ENCODE measurements around the gene FOXP1. TPM values are rescaled to one million over a fixed set of nuclear protein-coding genes. Genes with fewer than 3 reads are reported as not detected.

FOXP1 gene
- total RNA-seq (2016; rRNA removed; fragmentation: Illumina TruSeq; extraction: Trizol) (43.3 and 59.0 TPM in 2 replicates), polyA plus RNA-seq (2011; rRNA removed) (36.0 and 40.4 TPM in 2 replicates), polyA minus RNA-seq (2011; rRNA and poly(A)+ RNA removed; ENCODE audit: low replicate concordance) (35.8 and 181 TPM in 2 replicates), Bru-seq, nascent RNA (percentile 96 among the genes with signal in this experiment), BruChase-seq, experiment 1, labeled RNA remaining after a 6-hour chase (percentile 97 among the genes with signal in this experiment), BruChase-seq, experiment 2, labeled RNA remaining after a 2-hour chase (percentile 98 among the genes with signal in this experiment)
- total RNA-seq (2016; cell fraction: cytosol; rRNA removed; fragmentation: Illumina TruSeq; extraction: Trizol; ENCODE audit: low read depth), result 67.9 and 68.5 TPM in 2 replicates
- 31.5 and 57.5 TPM in 2 replicates for total RNA-seq (2016; cell fraction: insoluble cytoplasmic fraction; rRNA removed; fragmentation: Illumina TruSeq; extraction: Trizol)
- 36.5 and 36.9 TPM in 2 replicates for total RNA-seq (2016; cell fraction: membrane; rRNA removed; fragmentation: Illumina TruSeq; extraction: Trizol)
- total RNA-seq (2016; cell fraction: nucleus; rRNA removed; fragmentation: Illumina TruSeq; extraction: Trizol), result 164 and 179 TPM in 2 replicates
- polyA plus RNA-seq (2011; cell fraction: cytosol; rRNA removed), result 17.7 and 19.3 TPM in 2 replicates
- polyA plus RNA-seq (2011; cell fraction: nucleus; rRNA removed), result 47.8 and 58.3 TPM in 2 replicates
- 24.3 and 27.6 TPM in 2 replicates for polyA plus RNA-seq (2012)
- polyA plus RNA-seq (2016; cell fraction: cytosol; fragmentation: Illumina TruSeq; extraction: Trizol; ENCODE audit: low read depth), result 3.3 and 4.6 TPM in 2 replicates
- polyA plus RNA-seq (2016; cell fraction: insoluble cytoplasmic fraction; fragmentation: Illumina TruSeq; extraction: Trizol; ENCODE audit: low read depth), result 21.9 and 24.7 TPM in 2 replicates
- polyA plus RNA-seq (2016; cell fraction: membrane; fragmentation: Illumina TruSeq; extraction: Trizol; ENCODE audit: low read depth), result 9.9 and 11.0 TPM in 2 replicates
- polyA plus RNA-seq (2016; cell fraction: nucleus; fragmentation: Illumina TruSeq; extraction: Trizol; ENCODE audit: insufficient read depth, low read depth), result 28.9 and 32.7 TPM in 2 replicates
- polyA minus RNA-seq (2011; cell fraction: cytosol; rRNA and poly(A)+ RNA removed), result 64.7 and 68.5 TPM in 2 replicates
- polyA minus RNA-seq (2011; cell fraction: nucleus; rRNA and poly(A)+ RNA removed), result 528 and 568 TPM in 2 replicates
- long read RNA-seq, experiment 1, partial matches to known transcripts, result 7 of 28 reads
- long read RNA-seq, experiment 1, other reads (novel, unspliced or antisense), result 20 of 28 reads
- long read RNA-seq, experiment 2, partial matches to known transcripts, result 0 of 44 reads
- long read RNA-seq, experiment 2, other reads (novel, unspliced or antisense), result 44 of 44 reads

GRCh38 chr3:71583566-71584393, at the start of gene FOXP1:
Gene FOXP1, minus strand, starts transcription at chr3:71583728. Its CDS starts 385,347 bp downstream, at chr3:71198381.
- no TSS peak for BruUV-seq (replicated peaks)
- Histone ChIP-seq H3K27ac (ENCODE audit: extremely low read length, insufficient read depth, low read length) (peak within 1 kb of the TSS; percentile 97), H3K9ac (ENCODE audit: insufficient read depth, low read depth, low read length) (peak within 1 kb of the TSS; percentile 96), H3K79me2 (ENCODE audit: insufficient read depth, low read length) (peaks cover 35% of the 10 kb centered on the region), H3K27me3 (ENCODE audit: control insufficient read depth in 1 of 2, insufficient read depth in 2 of 2, low read length in 2 of 2) (no peaks in the 10 kb centered on the region), H3K9me3 (ENCODE audit: low read length) (no peaks in the 10 kb centered on the region), H3K4me2 (ENCODE audit: low read depth, low read length) (peak within 1 kb of the TSS; percentile 90), H2AFZ (ENCODE audit: low read length) (no peak within 1 kb of the TSS), H3K36me3 (replicated peaks in 1 of 2; ENCODE audit: control insufficient read depth in 1 of 2, insufficient read depth in 2 of 2, low read length in 2 of 2) (no peaks in the 10 kb centered on the region), H4K20me1 (ENCODE audit: insufficient read depth, low read length) (no peaks in the 10 kb centered on the region), H3K4me1 (ENCODE audit: insufficient read depth, low read length) (peaks cover 40% of the 10 kb centered on the region), H3K4me3 (replicated peaks in 1 of 3; ENCODE audit: insufficient read depth in 1 of 3, low read depth in 2 of 3, low read length in 3 of 3) (peak within 1 kb of the TSS; percentile 91 to 97 (median 95))
- under 1% methylated on average over 55 of the region's 75 CpGs for WGBS (ENCODE audit: low lambda C conversion rate)
- ATAC-seq (peak; percentile 53), FAIRE-seq (no peak), DNase-seq (ENCODE audit: low spot score) (peak; percentile 66)
- ChIA-PET POLR2A (interaction anchor here (0.5 to 2.7 kb wide), 21 partner anchors 24 to 1033 kb away, joined by 3 to 17 read pairs (median 4); no protein-coding TSS in a partner anchor), CTCF (ENCODE audit: low intra/inter-chr PET ratio, low total read pairs) (no interaction called here)
- in situ Hi-C loops (cut with HindIII; ENCODE audit: extremely low pct_ligation_motif_present, low pct_unique_long_range_greater_than_20kb), result loop anchor here (5.0 to 10.0 kb wide), 2 partner anchors 276 to 529 kb away; no protein-coding TSS in a partner anchor
- intact Hi-C loops (cut with micrococcal nuclease; ENCODE audit: unreplicated experiment), result loop anchor here (2.0 to 10.0 kb wide), 7 partner anchors 129 to 516 kb away; no protein-coding TSS in a partner anchor
- TF ChIP-seq ZNF468 (CRISPR knock-in tag; IDR thresholded peaks at IDR 0.05) (no peak), ZBTB3 (CRISPR knock-in tag; IDR thresholded peaks at IDR 0.05; ENCODE audit: borderline replicate concordance, low read depth) (no peak), ZNF569 (CRISPR knock-in tag; IDR thresholded peaks at IDR 0.05; ENCODE audit: borderline replicate concordance) (no peak), SMYD3 (CRISPR knock-in tag; IDR thresholded peaks at IDR 0.05) (no peak), ZNF768 (CRISPR knock-in tag; IDR thresholded peaks at IDR 0.05) (peak; percentile 19; the same call in 1 of the 2 replicates), PITX1 (CRISPR knock-in tag; IDR thresholded peaks at IDR 0.05) (no peak), TRIM24 (CRISPR knock-in tag; IDR thresholded peaks at IDR 0.05) (no peak), ZNF441 (CRISPR knock-in tag; IDR thresholded peaks at IDR 0.05; ENCODE audit: borderline replicate concordance) (no peak), ZNF329 (CRISPR knock-in tag; IDR thresholded peaks at IDR 0.05; ENCODE audit: low read depth) (no peak), ARID5B (CRISPR knock-in tag; IDR thresholded peaks at IDR 0.05) (no peak), ZXDC (CRISPR knock-in tag; IDR thresholded peaks at IDR 0.05) (no peak)
